H1 (cell line): ENCODE measurements around the gene MUC5B. TPM values are rescaled to one million over a fixed set of nuclear protein-coding genes. Genes with fewer than 3 reads are reported as not detected.

Experiments used
- CTCF ChIA-PET: fragments of 300-600 bp; sonication (Branson Sonifier 250); formaldehyde crosslinking; loops from one replicate; lab custom pipeline; 2021; ENCODE audit not compliant: partially characterized antibody; lab: Charles Lee
- POLR2A ChIA-PET: fragments of 300-600 bp; sonication (Branson Sonifier 250); formaldehyde crosslinking; loops from one replicate; lab custom pipeline; 2021; ENCODE audit warnings: inconsistent platforms; ENCODE audit not compliant: partially characterized antibody; lab: Charles Lee
- DNase-seq, 2 experiments: peaks; one replicate each; pipeline versions ENCODE4 v3.0.0 to v3.0.0-alpha.2; 2010 to 2022; ENCODE audit warnings: low spot score in 2 of 2, low read depth in 1 of 2, mixed read lengths in 1 of 2
- FAIRE-seq: peaks from 2 replicates; lab custom pipeline; 2011; peaks lifted over from hg19 to GRCh38; lab: Jason Lieb, UNC
- H2AFZ ChIP-seq: 2 replicates; pipeline ENCODE4 v1.8.1; 2012; ENCODE audit warnings: low read length, inconsistent platforms
- H2AK5ac ChIP-seq: 2 replicates; pipeline ENCODE4 v1.6.1; 2013; ENCODE audit warnings: low read depth, low read length
- H2BK120ac ChIP-seq: replicated peaks from 2 replicates; pipeline ENCODE3; 2013; ENCODE audit warnings: low read depth, low read length, inconsistent platforms
- H2BK12ac ChIP-seq: 2 replicates; pipeline ENCODE4 v1.6.1; 2013; ENCODE audit warnings: low read depth, low read length
- H2BK15ac ChIP-seq: 2 replicates; pipeline ENCODE4 v1.6.1; 2013; ENCODE audit warnings: low read length
- H2BK20ac ChIP-seq: 2 replicates; pipeline ENCODE4 v1.6.1; 2013; ENCODE audit warnings: low read length
- H2BK5ac ChIP-seq: 2 replicates; pipeline ENCODE4 v1.6.1; 2013; ENCODE audit warnings: low read depth, low read length
- H3K14ac ChIP-seq: 2 replicates; pipeline ENCODE4 v1.6.1; 2013; ENCODE audit warnings: inconsistent platforms; ENCODE audit not compliant: insufficient read length
- H3K18ac ChIP-seq: 2 replicates; pipeline ENCODE4 v1.6.1; 2013; ENCODE audit warnings: low read length; ENCODE audit errors: extremely low read depth
- H3K23ac ChIP-seq: 2 replicates; pipeline ENCODE4 v1.6.1; 2013; ENCODE audit warnings: inconsistent platforms; ENCODE audit not compliant: insufficient read length
- H3K23me2 ChIP-seq: 2 replicates; pipeline ENCODE4 v1.6.1; 2013; ENCODE audit warnings: low read depth, low read length
- H3K27ac ChIP-seq: 2 replicates; pipeline ENCODE4 v1.6.1; 2011; ENCODE audit warnings: low read depth, low read length, inconsistent platforms
- H3K27me3 ChIP-seq, 4 experiments: replicated peaks in 1 of 4; 1 replicate in 1 of 4; 2 replicates in 3 of 4; pipeline versions ENCODE4 v1.6.1 to v1.8.1; 2011 to 2013; ENCODE audit warnings: low read length in 3 of 4, mild to moderate bottlenecking in 3 of 4, inconsistent platforms in 2 of 4, mixed read lengths in 2 of 4, moderate library complexity in 1 of 4; ENCODE audit not compliant: control insufficient read depth in 3 of 4, insufficient read depth in 3 of 4; ENCODE audit errors: extremely low read depth in 1 of 4
- H3K36me3 ChIP-seq, 4 experiments: 2 replicates each; pipeline versions ENCODE4 v1.6.1 to v1.8.1; 2011 to 2013; ENCODE audit warnings: mild to moderate bottlenecking in 4 of 4, low read length in 3 of 4, moderate library complexity in 2 of 4, control low read depth in 1 of 4, inconsistent platforms in 1 of 4; ENCODE audit not compliant: insufficient read depth in 4 of 4, control insufficient read depth in 2 of 4
- H3K4ac ChIP-seq: replicated peaks from 2 replicates; pipeline ENCODE3; 2013; ENCODE audit warnings: low read length, low read depth, mixed read lengths, inconsistent platforms; ENCODE audit not compliant: insufficient read length
- H3K4me1 ChIP-seq, 4 experiments: replicated peaks in 1 of 4; 1 replicate in 1 of 4; 2 replicates in 3 of 4; pipeline versions ENCODE4 v1.6.1 to v1.8.1; 2011 to 2013; ENCODE audit warnings: low read length in 3 of 4, inconsistent platforms in 2 of 4, mixed read lengths in 1 of 4; ENCODE audit not compliant: insufficient read depth in 4 of 4, control insufficient read depth in 3 of 4
- H3K4me2 ChIP-seq, 2 experiments: 2 replicates each; pipeline versions ENCODE4 v1.6.1 to v1.8.1; 2011 to 2013; ENCODE audit warnings: low read depth in 2 of 2, low read length in 2 of 2, control low read depth in 1 of 2, inconsistent platforms in 1 of 2, mild to moderate bottlenecking in 1 of 2; ENCODE audit not compliant: insufficient read depth in 1 of 2
- H3K4me3 ChIP-seq, 4 experiments: fragments of 200-600, 300-600 bp in 1 of 4; sonication (generic), shearing (Covaris generic), sonication (Bioruptor Twin) in 1 of 4; 2 replicates each; pipeline versions ENCODE4 v1.5.1 to v1.8.1; 2011 to 2016; ENCODE audit warnings: low read length in 4 of 4, low read depth in 3 of 4, control low read depth in 2 of 4, inconsistent platforms in 2 of 4, mild to moderate bottlenecking in 2 of 4, mixed read lengths in 1 of 4, moderate library complexity in 1 of 4; ENCODE audit not compliant: insufficient read depth in 2 of 4; ENCODE audit errors: extremely low read depth in 1 of 4
- H3K56ac ChIP-seq: replicated peaks from 2 replicates; pipeline ENCODE3; 2013; ENCODE audit warnings: low read depth, mild to moderate bottlenecking, mixed read lengths, low read length, inconsistent platforms; ENCODE audit not compliant: insufficient read length
- H3K79me1 ChIP-seq: 2 replicates; pipeline ENCODE4 v1.6.1; 2013; ENCODE audit warnings: low read depth, low read length, control low read depth
- H3K79me2 ChIP-seq, 2 experiments: 2 replicates each; pipeline versions ENCODE4 v1.6.1 to v1.8.1; 2012 to 2013; ENCODE audit warnings: low read length in 2 of 2, mild to moderate bottlenecking in 2 of 2, inconsistent platforms in 1 of 2; ENCODE audit not compliant: insufficient read depth in 2 of 2, control insufficient read depth in 1 of 2
- H3K9ac ChIP-seq, 4 experiments: replicated peaks in 1 of 4; 1 replicate in 1 of 4; 2 replicates in 3 of 4; pipeline versions ENCODE4 v1.6.1 to v1.8.1; 2011 to 2013; ENCODE audit warnings: low read depth in 3 of 4, low read length in 3 of 4, control low read depth in 2 of 4, mild to moderate bottlenecking in 2 of 4, moderate library complexity in 2 of 4, inconsistent platforms in 1 of 4; ENCODE audit errors: extremely low read depth in 1 of 4
- H3K9me3 ChIP-seq, 2 experiments: 2 replicates each; pipeline versions ENCODE4 v1.6.1 to v1.8.1; 2012 to 2013; ENCODE audit warnings: mild to moderate bottlenecking in 2 of 2, moderate library complexity in 2 of 2, control low read depth in 1 of 2, inconsistent platforms in 1 of 2, low read depth in 1 of 2, low read length in 1 of 2, mixed read lengths in 1 of 2; ENCODE audit not compliant: insufficient read depth in 2 of 2
- H4K20me1 ChIP-seq, 2 experiments: replicated peaks in 1 of 2; 2 replicates each; pipeline versions ENCODE3 to v1.8.1; 2011 to 2013; ENCODE audit warnings: inconsistent platforms in 2 of 2, low read length in 2 of 2, mild to moderate bottlenecking in 1 of 2; ENCODE audit not compliant: insufficient read depth in 2 of 2, control insufficient read depth in 1 of 2
- H4K5ac ChIP-seq: 2 replicates; pipeline ENCODE4 v1.6.1; 2013; ENCODE audit warnings: low read length, low read depth, mixed read lengths, inconsistent platforms; ENCODE audit not compliant: insufficient read length
- H4K8ac ChIP-seq: 2 replicates; pipeline ENCODE4 v1.8.0; 2013; ENCODE audit warnings: mild to moderate bottlenecking, moderate library complexity, low read length, inconsistent platforms; ENCODE audit not compliant: insufficient read depth; ENCODE audit errors: extremely low read depth
- H4K91ac ChIP-seq: replicated peaks from 2 replicates; pipeline ENCODE3; 2013; ENCODE audit warnings: low read length, mixed read lengths, inconsistent platforms; ENCODE audit not compliant: insufficient read length
- BCL11A ChIP-seq, 2 experiments: IDR thresholded peaks; one replicate each; pipeline ENCODE4 v1.6.1; 2011; ENCODE audit warnings: low read depth in 2 of 2, low read length in 2 of 2, mild to moderate bottlenecking in 2 of 2
- CBX5 ChIP-seq: fragments of 300-800, 300-1000 bp; sonication (generic); IDR thresholded peaks from 2 replicates; pipeline ENCODE4 v1.7.1; 2016; ENCODE audit warnings: antibody characterized with exemption, low read length, low read depth
- JUND ChIP-seq: IDR thresholded peaks from 2 replicates; pipeline ENCODE4 v1.6.1; 2011; ENCODE audit warnings: mild to moderate bottlenecking, improper control_type of control experiment, low read length
- MAX ChIP-seq: IDR thresholded peaks from 2 replicates; pipeline ENCODE4 v1.6.1; 2012; ENCODE audit warnings: inconsistent platforms
- NRF1 ChIP-seq: IDR thresholded peaks from 2 replicates; pipeline ENCODE4 v1.6.1; 2011; ENCODE audit warnings: mild to moderate bottlenecking, low read depth, low read length, improper control_type of control experiment
- POLR2A ChIP-seq, 2 experiments: IDR thresholded peaks; 1 replicate in 1 of 2; 2 replicates in 1 of 2; pipeline ENCODE4 v1.6.1; 2011; ENCODE audit warnings: low read depth in 2 of 2, low read length in 2 of 2, mild to moderate bottlenecking in 2 of 2; ENCODE audit errors: control extremely low read depth in 1 of 2
- RAD21 ChIP-seq, 2 experiments: IDR thresholded peaks in 1 of 2; conservative IDR thresholded peaks in 1 of 2; 2 replicates each; pipeline ENCODE4 v1.6.1; 2011; ENCODE audit warnings: low read depth in 2 of 2, low read length in 2 of 2, improper control_type of control experiment in 1 of 2, inconsistent platforms in 1 of 2, mild to moderate bottlenecking in 1 of 2, moderate library complexity in 1 of 2
- RNF2 ChIP-seq: fragments of 200-900, 300-1000 bp; sonication (generic); IDR thresholded peaks from 2 replicates; pipeline ENCODE4 v1.7.1; 2016; ENCODE audit warnings: borderline replicate concordance, low read depth, mild to moderate bottlenecking, antibody characterized with exemption, low read length; ENCODE audit not compliant: poor library complexity, severe bottlenecking; ENCODE audit errors: missing control alignments
- SIRT6 ChIP-seq: IDR thresholded peaks from one replicate; pipeline ENCODE4 v1.7.1; 2012; ENCODE audit warnings: low read length, inconsistent platforms
- SP4 ChIP-seq: IDR thresholded peaks from 2 replicates; pipeline ENCODE4 v1.6.1; 2012; ENCODE audit warnings: low read length, inconsistent platforms
- TEAD4 ChIP-seq: IDR thresholded peaks from 2 replicates; pipeline ENCODE4 v1.6.1; 2012; ENCODE audit warnings: low read depth, low read length, inconsistent platforms, mixed read lengths
- WGBS, 2 experiments: shearing (Covaris generic) in 1 of 2; methylation state at CpG; one replicate each; pipeline versions ENCODE4 v1.1.6 to v1.1.7; 2013 to 2015; ENCODE audit warnings: low lambda C conversion rate in 2 of 2, mixed read lengths in 2 of 2, inconsistent platforms in 1 of 2, low coverage in 1 of 2, missing lambda C conversion rate in 1 of 2; ENCODE audit not compliant: insufficient replicate concordance in 2 of 2, insufficient coverage in 1 of 2, insufficient read length in 1 of 2; ENCODE audit errors: extremely low coverage in 1 of 2, missing lambda C conversion rate in 1 of 2; 5-methylcytosine and 5-hydroxymethylcytosine counted together
- polyA plus RNA-seq, 7 experiments: library from polyadenylated mRNA; depleted of rRNA in 3 of 7; stranded (reverse) in 5 of 7; unstranded in 2 of 7; fragments of >200 nt in 5 of 7; fragments of 200-250 nt in 2 of 7; gene quantifications; 1 replicate in 5 of 7; 2 replicates in 1 of 7; 4 replicates in 1 of 7; pipeline versions ENCODE4 v1.2.1 to v1.2.3, GENCODE V29; 2011 to 2013; ENCODE audit warnings: missing spikeins in 2 of 7, mixed read lengths in 2 of 7
- total RNA-seq: library from RNA; stranded (reverse); fragmentation: NEBNext Ultra II Directional; extraction: Animal tissue kit (Norgen Biotek cat#: 25700); gene quantifications from 2 replicates; pipeline ENCODE4 v1.2.1, GENCODE V29; 2021

MUC5B gene
- total and polyA plus RNA-seq, 2 of the 8 experiments (the other 6 are each of a cell fraction or from before 2014, with no cell fraction given): 0.02 to 0.03 TPM

- Histone ChIP-seq H3K4ac (no peak overlapping the region), H4K5ac (no peak overlapping the region), H2AFZ (no peak overlapping the region), H3K4me1 (no peaks in the 10 kb centered on the region; a peak in 1 of 7 replicates), H4K8ac (no peak overlapping the region), H2BK20ac (no peak overlapping the region), H3K18ac (no peak overlapping the region), H3K27ac (no peak overlapping the region), H3K79me1 (no peaks in the 10 kb centered on the region), H3K36me3 (no peaks in the 10 kb centered on the region), H4K91ac (no peak overlapping the region), H2AK5ac (no peak overlapping the region), H4K20me1 (peaks cover 0 to 1% of the 10 kb centered on the region in 2 experiments), H3K14ac (no peak overlapping the region), H2BK120ac (no peak overlapping the region), H2BK12ac (no peak overlapping the region), H3K56ac (no peak overlapping the region), H3K9me3 (peaks cover 0 to 4% of the 10 kb centered on the region in 2 experiments; a peak in 1 of 4 replicates), H3K9ac (no peak overlapping the region), H2BK15ac (no peak overlapping the region), H3K4me2 (no peak overlapping the region), H3K27me3 (no peaks in the 10 kb centered on the region), H3K4me3 (no peak overlapping the region), H2BK5ac (no peak overlapping the region), H3K79me2 (no peaks in the 10 kb centered on the region), H3K23ac (no peak overlapping the region), H3K23me2 (no peaks in the 10 kb centered on the region)
- POLR2A ChIA-PET: no interaction called here
- DNase-seq: peak in 1 of 2 experiments; percentile 36
- no peak for FAIRE-seq
- CTCF ChIA-PET: interaction anchor here (0.7 to 1.5 kb wide), 2 partner anchors 9 to 14 kb away, joined by 3 read pairs; no protein-coding TSS in a partner anchor
- 90% methylated on average over 21 of the region's 23 CpGs; no CpG with 5 or more reads in 1 of the 2 experiments for WGBS, 2 experiments
- TF ChIP-seq RAD21 (IDR thresholded peaks at IDR 0.05 in 1 of 2, conservative IDR thresholded peaks at IDR 0.05 in 1 of 2; ENCODE audit: low read depth in 2 of 2, low read length in 2 of 2) (no peak), SIRT6 (no peak), POLR2A (IDR thresholded peaks at IDR 0.05; ENCODE audit: control extremely low read depth in 1 of 2, low read depth in 2 of 2, low read length in 2 of 2) (no peak), MAX (no peak), NRF1 (no peak), RNF2 (no peak), CBX5 (no peak), SP4 (no peak), BCL11A (IDR thresholded peaks at IDR 0.05; ENCODE audit: low read depth in 2 of 2, low read length in 2 of 2) (no peak), TEAD4 (no peak), JUND (no peak)
These were observed 12.5 kb downstream of the MUC5B start for GRCh38 chr11:1235306-1235900.
